Activated B cell treated with CpG ODN at 0.5 μM for 24 hours (primary cell): ENCODE measurements around the gene PRR35. TPM values are rescaled to one million over a fixed set of nuclear protein-coding genes. Genes with fewer than 3 reads are reported as not detected.

Experiments
- ATAC-seq: fragments of 200-7000 bp; cut with Tn5 transposase; one replicate; pipeline ENCODE4 v1.10.0; 2021; ENCODE audit warnings: low read depth, mild to moderate bottlenecking, moderate library complexity
- CTCF ChIA-PET: fragments of 350-600 bp; sonication (Branson Sonifier 250); formaldehyde crosslinking; loops from one replicate; lab custom pipeline; 2021; ENCODE audit warnings: antibody characterized with exemption; lab: Charles Lee
- POLR2A ChIA-PET: fragments of 350-600 bp; sonication (Branson Sonifier 250); formaldehyde crosslinking; loops from one replicate; lab custom pipeline; 2021; ENCODE audit warnings: antibody characterized with exemption; lab: Charles Lee
- DNase-seq: peaks from one replicate; pipeline ENCODE4 v3.0.0; 2022
- H3K27ac Mint-ChIP-seq: one replicate; pipeline ENCODE4 v1.8.0; 2020; ENCODE audit warnings: mixed read lengths
- H3K27me3 Mint-ChIP-seq: one replicate; pipeline ENCODE4 v1.8.0; 2021; ENCODE audit warnings: mixed read lengths
- H3K36me3 Mint-ChIP-seq: one replicate; pipeline ENCODE4 v1.8.0; 2021; ENCODE audit warnings: low read depth, mixed read lengths
- H3K4me1 Mint-ChIP-seq: one replicate; pipeline ENCODE4 v1.8.0; 2021; ENCODE audit warnings: mixed read lengths
- H3K4me3 Mint-ChIP-seq: one replicate; pipeline ENCODE4 v1.8.0; 2020; ENCODE audit warnings: mild to moderate bottlenecking, mixed read lengths
- H3K9me3 Mint-ChIP-seq: one replicate; pipeline ENCODE4 v1.8.0; 2020; ENCODE audit warnings: mixed read lengths
- CTCF ChIP-seq: fragments of 200-600 bp; IDR thresholded peaks from one replicate; pipeline ENCODE4 v1.8.0; 2022; ENCODE audit warnings: antibody characterized with exemption, mild to moderate bottlenecking
- intact Hi-C: fragments of 100-400 bp; cut with micrococcal nuclease; formaldehyde crosslinking; loops from one replicate; pipeline ENCODE4 v1.15.1; 2024
- total RNA-seq: library from RNA; stranded (reverse); gene quantifications from 2 replicates; pipeline ENCODE4 v1.2.3, GENCODE V29; 2022

The PRR35 gene
- total RNA-seq, 1 donor from 2014 or later, result not detected

DNA sequence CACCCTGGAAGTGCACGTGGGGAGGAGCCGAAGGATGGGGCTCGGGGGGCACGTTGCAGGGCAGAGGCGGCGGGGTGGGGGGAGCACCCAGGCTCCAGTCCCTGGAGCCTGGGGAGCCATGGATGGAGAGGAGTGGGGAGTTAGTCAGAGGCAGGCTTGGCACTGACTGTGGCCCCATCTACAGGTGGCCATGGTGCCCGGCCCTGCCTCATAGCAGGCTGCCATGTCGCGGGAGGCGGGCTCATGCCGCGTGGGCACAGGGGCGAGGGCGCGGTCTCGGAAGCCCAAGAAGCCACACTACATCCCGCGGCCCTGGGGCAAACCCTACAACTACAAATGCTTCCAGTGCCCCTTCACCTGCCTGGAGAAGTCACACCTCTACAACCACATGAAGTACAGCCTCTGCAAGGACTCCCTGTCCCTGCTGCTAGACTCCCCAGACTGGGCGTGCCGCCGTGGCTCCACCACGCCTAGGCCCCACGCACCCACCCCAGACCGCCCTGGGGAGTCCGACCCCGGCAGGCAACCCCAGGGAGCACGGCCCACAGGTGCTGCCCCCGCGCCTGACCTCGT lies 3.0 kb downstream of the PRR35 start:
- Mint-ChIP-seq H3K27ac (no peak overlapping the region), H3K9me3 (no peaks in the 10 kb centered on the region), H3K36me3 (no peaks in the 10 kb centered on the region), H3K4me3 (no peak overlapping the region), H3K4me1 (peaks cover 14% of the 10 kb centered on the region), H3K27me3 (peaks cover 10% of the 10 kb centered on the region)
- intact Hi-C loops, result no loop called here
- CTCF ChIA-PET, result no interaction called here
- TF ChIP-seq CTCF, result no peak
- ATAC-seq (no peak), DNase-seq (no peak)
- POLR2A ChIA-PET, result no interaction called here

DNA sequence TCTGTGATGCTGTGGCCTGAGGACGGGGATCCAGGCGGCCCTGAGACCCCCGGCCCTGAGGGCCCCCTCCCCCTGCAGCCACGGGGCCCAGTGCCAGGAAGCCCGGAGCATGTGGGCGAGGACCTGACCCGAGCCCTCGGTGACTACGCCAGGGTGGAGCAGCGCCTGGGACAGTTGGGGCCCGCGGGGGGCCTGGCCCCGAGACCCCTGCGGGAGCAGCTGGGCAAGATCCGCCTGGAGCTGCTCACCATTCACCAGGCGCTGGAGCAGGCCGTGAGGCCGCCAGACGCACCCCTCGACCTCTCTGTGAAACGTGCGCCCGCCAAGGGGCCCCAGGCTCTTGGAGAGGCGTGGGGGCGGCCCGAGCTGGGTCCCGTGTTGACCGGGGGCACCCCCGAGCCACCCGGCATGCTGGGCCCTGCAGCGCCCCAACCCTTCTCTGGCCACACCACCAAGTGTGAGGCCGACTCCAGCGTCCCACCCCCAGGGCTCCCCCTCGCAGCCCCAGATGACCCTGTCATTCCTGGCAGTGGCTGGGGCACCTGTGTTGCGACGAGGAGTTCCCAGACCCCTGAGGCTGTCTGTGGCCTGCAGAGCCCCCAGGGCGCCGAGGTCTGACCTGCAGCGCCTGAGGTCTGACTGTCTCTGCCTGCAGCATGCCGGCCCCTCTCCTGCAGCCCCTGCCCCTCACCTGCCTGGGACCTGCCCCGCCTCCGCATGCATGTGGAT lies 4.7 kb downstream of the PRR35 start:
- Mint-ChIP-seq H3K4me3 (no peak overlapping the region), H3K9me3 (no peaks in the 10 kb centered on the region), H3K36me3 (no peaks in the 10 kb centered on the region), H3K27me3 (peaks cover 7% of the 10 kb centered on the region), H3K4me1 (peaks cover 18% of the 10 kb centered on the region), H3K27ac (no peak overlapping the region)
- intact Hi-C loops, result loop anchor here (5.0 kb wide), 1 partner anchor 38 kb away; the partner anchor contains the start of gene CAPN15
- TF ChIP-seq CTCF, result no peak
- DNase-seq (no peak), ATAC-seq (no peak)
- ChIA-PET CTCF (no interaction called here), POLR2A (interaction anchor here (0.6 kb wide), 1 partner anchor 194 kb away, joined by 6 read pairs; no protein-coding TSS in a partner anchor)

DNA sequence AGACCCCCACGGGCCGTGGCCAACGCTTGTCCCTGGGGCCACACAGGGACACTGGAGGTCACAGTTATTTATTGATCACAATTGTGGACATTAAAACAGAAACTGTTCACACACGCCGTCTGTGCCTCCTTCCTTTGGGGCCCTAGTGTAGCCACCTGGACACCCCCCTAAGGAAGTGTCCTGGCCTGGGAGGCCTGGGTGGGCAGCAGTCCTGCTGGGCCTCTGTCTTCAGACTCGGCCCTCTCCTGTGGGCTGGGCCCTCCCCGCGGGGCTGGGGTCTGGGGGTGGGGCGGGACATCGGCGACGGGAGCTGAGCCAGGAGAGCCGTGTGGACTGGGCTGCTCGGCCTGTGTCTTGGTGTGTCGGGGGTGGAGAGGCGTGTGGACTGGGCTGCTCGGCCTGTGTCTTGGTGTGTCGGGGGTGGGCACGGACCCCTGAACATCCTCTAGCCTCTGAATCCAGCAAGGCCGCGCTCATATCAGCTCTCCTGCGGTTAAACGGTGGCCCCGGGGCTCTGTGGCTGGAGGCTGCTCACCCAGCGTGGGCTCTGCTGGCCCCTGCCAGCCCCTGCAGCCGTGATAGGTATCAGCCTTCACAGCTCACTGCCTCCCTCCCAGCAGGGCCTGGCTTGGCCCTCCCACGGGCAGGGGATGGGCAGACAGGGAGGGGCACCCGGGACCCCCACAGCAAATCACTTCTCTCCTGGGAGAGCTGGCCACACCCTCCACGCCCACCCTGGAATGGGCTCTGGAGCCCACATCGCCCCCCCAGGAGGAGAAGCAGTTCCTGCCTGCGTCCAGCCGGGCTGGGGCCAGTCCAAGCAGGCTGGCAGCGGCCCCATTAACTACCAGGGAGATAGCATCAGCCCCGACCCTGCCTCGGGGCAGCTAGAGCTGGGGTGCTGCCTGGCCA lies 5.5 kb downstream of the PRR35 start:
- no peak for DNase-seq
- intact Hi-C loops, result loop anchor here (5.0 kb wide), 1 partner anchor 38 kb away; the partner anchor contains the start of gene CAPN15
- Mint-ChIP-seq H3K27ac (no peak overlapping the region), H3K27me3 (peaks cover 7% of the 10 kb centered on the region), H3K36me3 (no peaks in the 10 kb centered on the region), H3K9me3 (no peaks in the 10 kb centered on the region), H3K4me1 (peaks cover 23% of the 10 kb centered on the region), H3K4me3 (no peak overlapping the region)
- ChIA-PET POLR2A (interaction anchor here (0.6 kb wide), 1 partner anchor 195 kb away, joined by 6 read pairs; no protein-coding TSS in a partner anchor), CTCF (no interaction called here)
- TF ChIP-seq CTCF, result no peak
- ATAC-seq, result no peak

- intact Hi-C loops, result loop anchor here (5.0 kb wide), 1 partner anchor 39 kb away; the partner anchor contains the start of gene CAPN15
- peak; percentile 40 for DNase-seq
- TF ChIP-seq CTCF, result no peak
- H3K36me3 Mint-ChIP-seq, result peaks cover under 1% of the 10 kb centered on the region
- peak within 1 kb of the TSS; percentile 60 for H3K4me3 Mint-ChIP-seq
- peaks cover 7% of the 10 kb centered on the region for H3K27me3 Mint-ChIP-seq
- ChIA-PET CTCF (no interaction called here), POLR2A (interaction anchor here (0.5 to 1.4 kb wide), 5 partner anchors 15 to 1702 kb away, joined by 3 to 9 read pairs (median 5); partner anchors contain the start of gene METTL26)
- H3K9me3 Mint-ChIP-seq, result no peaks in the 10 kb centered on the region
- ATAC-seq, result peak; percentile 67
- H3K4me1 Mint-ChIP-seq, result peaks cover 33% of the 10 kb centered on the region
- H3K27ac Mint-ChIP-seq, result peak within 1 kb of the TSS; percentile 68
Measured at GRCh38 chr16:566475-567372, 6.5 kb downstream of the PRR35 start, which contains the start of gene NHLRC4. Gene NHLRC4, plus strand, starts transcription at chr16:567005. Its CDS starts 1,043 bp downstream, at chr16:568048.
